CD4-positive, alpha-beta T cell treated with Interleukin-4 for 4 hours (primary cell): ENCODE results near the gene COMMD10.

ENCODE experiments used
- DNase-seq: peaks from one replicate; pipeline ENCODE4 v3.0.0-alpha.2; 2020

The COMMD10 gene

DNA sequence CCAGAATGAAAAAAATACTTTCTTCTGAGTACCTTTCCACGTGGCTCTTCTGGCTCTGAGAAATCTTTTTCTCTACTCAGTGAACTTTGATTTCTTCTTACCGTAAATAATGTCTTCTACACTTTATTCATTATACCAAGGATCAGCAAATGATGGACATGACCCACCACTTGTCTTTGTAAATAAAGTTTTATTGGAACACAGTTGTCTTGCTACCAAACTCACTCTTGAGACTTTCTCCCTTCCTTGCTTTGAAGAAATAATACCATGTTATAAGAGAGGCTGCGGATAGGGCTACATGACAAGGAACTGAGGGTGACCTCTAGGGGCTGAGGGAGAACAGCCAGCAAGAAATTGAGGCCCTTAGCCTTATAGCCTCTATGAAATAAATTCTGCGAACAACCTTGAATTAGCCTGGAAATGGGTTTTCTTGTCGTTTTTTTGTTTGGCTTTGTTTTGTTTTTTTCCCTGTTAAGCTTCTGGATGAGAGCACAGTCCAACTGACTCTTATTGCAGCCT is 212.5 kb downstream of the COMMD10 start:
- no peak for DNase-seq

GRCh38 chr5:116299746-116300640 is 215.2 kb downstream of the COMMD10 start:
- no peak for DNase-seq

- no peak for DNase-seq
Observed at GRCh38 chr5:116301110-116301509, 216.3 kb downstream of the COMMD10 start.

DNA sequence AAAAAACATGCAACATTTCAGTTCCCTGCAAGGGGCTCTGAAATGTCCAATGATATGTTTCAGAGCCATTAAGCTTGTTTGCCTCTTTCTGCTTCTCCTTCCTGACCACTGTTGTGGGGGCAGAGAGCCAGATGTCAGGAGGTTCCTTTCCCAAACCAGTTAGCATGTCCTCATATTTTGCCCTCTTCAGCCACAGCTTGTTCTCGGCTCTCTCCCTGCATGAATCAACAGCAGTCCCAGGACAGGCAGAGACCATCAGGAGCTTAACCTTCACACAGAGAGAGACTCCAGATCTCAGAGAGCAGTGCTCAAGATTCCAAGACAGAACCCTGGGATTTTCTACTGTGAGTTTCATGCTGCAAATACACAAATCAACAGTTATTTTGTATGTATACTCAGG is 218.5 kb downstream of the COMMD10 start:
- DNase-seq, result no peak

DNA sequence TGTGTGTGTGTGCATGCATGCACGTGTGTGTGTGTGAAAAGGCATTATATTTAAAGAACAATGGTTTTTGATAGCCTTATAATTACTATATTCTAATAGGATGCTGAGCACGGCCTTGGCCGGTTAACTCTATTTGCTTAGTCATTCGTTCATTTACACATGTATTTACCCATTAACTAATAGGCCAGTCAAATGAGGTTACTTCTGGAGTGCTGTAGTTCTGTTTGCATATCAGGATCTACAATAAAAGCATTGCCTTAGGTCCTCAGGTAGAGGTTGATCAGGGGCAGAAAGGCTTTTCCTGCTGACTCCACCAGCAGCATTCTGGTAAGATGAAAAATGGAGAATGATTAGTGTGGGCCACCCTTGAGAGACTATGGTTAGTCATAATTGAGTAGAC is 219.0 kb downstream of the COMMD10 start:
- no peak for DNase-seq

GRCh38 chr5:116305899-116306298 is 221.1 kb downstream of the COMMD10 start:
- no peak for DNase-seq

DNA sequence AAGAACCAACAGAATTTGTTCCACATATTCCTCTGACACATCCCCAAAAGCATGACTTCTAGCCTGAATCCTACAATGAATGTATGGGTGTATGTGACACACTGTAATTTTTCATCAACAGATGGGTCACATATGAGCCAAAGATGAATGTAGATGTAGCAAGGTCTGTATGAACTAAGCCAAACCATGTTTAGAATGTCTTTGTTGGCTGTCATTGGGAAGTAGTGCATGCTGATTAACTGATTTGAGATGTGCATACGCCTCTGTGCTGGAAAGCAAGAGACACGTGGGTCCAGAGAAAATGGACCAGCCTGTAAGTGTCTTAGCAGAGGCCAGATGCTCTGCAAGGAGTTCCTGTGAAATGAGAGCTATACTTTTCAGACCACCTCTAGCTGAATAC is 222.0 kb downstream of the COMMD10 start:
- DNase-seq, result no peak

DNA sequence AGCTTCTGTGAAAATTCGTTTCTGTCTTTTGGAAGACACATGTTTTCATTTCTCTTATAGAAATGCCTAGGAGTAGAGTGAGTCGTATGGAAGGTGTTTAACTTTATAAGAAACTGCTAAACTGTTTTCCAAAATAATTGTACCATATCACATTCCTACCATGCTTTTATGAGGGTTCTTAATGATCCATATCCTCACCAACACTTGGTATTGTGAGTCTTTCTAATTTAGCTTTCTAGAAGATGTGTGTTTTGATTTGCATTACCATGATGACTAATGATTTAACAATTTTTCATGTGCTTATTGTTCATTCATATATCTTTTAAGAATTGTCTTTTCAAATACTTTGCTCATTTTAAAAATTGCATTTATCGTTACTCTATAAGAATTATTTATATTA is 223.6 kb downstream of the COMMD10 start:
- no peak for DNase-seq

DNA sequence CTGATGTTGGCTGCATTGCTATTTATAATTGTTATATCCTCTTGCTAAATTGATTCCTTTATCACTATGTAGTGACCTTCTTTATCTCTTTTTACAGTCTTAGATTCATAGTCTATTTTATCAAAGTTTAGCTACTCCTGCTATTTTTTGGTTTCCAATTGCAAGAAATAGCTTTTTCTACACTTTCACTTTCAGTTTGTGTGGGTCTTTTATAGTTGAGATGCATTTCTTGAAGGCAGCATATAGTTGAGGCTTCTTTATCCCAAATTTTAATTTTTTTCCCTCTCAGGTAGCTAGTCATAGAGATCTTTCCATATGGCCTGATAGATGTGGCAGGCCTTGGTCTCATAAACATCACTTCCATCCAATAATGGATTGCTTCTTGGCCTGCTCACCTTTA is 228.5 kb downstream of the COMMD10 start:
- DNase-seq, result no peak

- DNase-seq, result no peak
Observed at GRCh38 chr5:116315531-116315930, 230.7 kb downstream of the COMMD10 start.

DNA sequence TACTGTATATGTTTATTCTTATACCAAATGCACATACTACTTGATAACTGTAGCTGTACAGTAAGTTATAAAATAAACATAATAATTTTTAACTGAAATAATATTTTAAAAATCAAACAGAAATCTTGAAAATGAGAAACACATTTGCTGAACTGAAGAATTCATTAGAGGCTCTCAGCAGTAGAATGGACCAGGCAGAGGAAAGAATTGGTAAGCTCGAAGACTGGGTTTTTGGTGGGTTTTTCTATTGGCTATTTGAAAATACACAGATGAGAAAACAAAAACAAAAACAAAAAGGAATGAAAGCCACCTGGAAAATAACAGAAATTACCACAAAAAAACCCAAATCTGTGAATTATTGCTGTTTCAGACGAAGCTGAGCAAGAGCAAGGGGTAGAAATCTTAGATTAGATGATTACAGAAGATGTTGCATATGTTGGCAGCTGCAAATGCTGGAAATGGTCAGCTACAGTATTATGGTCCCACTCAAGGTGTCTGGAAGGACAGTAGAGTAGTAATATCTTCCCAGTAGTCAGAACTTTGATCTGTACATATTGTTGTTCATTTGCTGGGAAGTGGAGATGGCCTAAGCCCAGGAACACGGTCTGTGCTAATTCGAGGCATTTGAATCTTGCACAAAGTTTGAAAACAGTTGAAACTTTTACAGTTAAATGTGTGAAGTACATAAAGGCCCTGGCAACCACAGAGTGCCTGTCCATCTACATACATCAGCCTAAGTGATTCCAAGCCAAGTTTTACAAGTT is 233.4 kb downstream of the COMMD10 start:
- no peak for DNase-seq

- DNase-seq, result no peak
Observed at GRCh38 chr5:116320486-116320885, 235.7 kb downstream of the COMMD10 start.

DNA sequence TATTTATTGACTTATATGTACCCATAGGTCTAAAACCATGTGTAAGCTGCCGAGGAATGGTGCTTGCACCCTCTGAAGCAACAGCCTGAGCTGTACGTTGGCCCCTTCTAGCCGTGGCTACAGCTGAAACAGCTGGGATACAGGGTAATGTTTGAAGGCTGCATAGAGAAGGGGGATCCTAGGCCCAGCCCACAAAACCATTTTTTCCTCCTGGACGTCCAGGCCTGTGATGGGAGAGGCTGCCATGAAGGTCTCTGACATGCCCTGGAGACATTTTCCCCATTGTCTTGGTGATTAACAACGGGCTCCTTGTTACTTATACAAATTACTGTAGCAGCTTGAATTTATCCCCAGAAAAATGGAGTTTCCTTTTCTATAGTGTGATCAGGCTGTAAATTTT is 244.7 kb downstream of the COMMD10 start:
- DNase-seq, result no peak

GRCh38 chr5:116340799-116341198 is 256.0 kb downstream of the COMMD10 start:
- DNase-seq, result no peak
